SW480 (cell line): ENCODE results near the gene CKMT1B.
"Not testable (repeated sequence)": the region's sequence is repeated elsewhere in the genome, so short reads cannot be mapped to it uniquely, and the experiment has no call there.

Experiments used
- DNase-seq: peaks from one replicate; pipeline ENCODE4 v3.0.0-alpha.2; 2016; ENCODE audit warnings: low spot score

Gene CKMT1B

GRCh38 chr15:43638464-43639204, 44.8 kb downstream of the CKMT1B start:
- not testable (repeated sequence) for DNase-seq
